ENCODE measurements around the gene LIPI. TPM values are rescaled to one million over a fixed set of nuclear protein-coding genes. Genes with fewer than 3 reads are reported as not detected.

LIPI gene
- total RNA-seq, 1 experiment from 2014 or later = not detected

- no peak overlapping the region for H2BK12ac ChIP-seq (ENCODE audit: insufficient read length, low read depth, low read length)
- peaks cover 12 to 29% (median 16%) of the 10 kb centered on the region in 3 experiments; a peak in 6 of 7 replicates for H3K36me3 Mint-ChIP-seq (ENCODE audit: insufficient read depth in 1 of 3, low read depth in 3 of 3)
- no peaks in the 10 kb centered on the region for H3K79me2 ChIP-seq (ENCODE audit: insufficient read depth, low read length)
- H2BK120ac ChIP-seq (ENCODE audit: low read depth, low read length, poor library complexity, severe bottlenecking) = no peak overlapping the region
- H3K14ac ChIP-seq (ENCODE audit: insufficient read depth, low read length) = no peak overlapping the region
- H3K4ac ChIP-seq (ENCODE audit: low read depth, low read length) = no peak overlapping the region
- no peak overlapping the region for H3T11ph ChIP-seq (ENCODE audit: low read length)
- no peaks in the 10 kb centered on the region for H3K23me2 ChIP-seq (ENCODE audit: insufficient read length, low read depth, low read length, poor library complexity, severe bottlenecking)
- no peak overlapping the region for H2BK20ac ChIP-seq (ENCODE audit: low read depth, low read length, poor library complexity, severe bottlenecking)
- H3K79me1 ChIP-seq (ENCODE audit: insufficient read depth, low read depth, low read length, poor library complexity, severe bottlenecking) = no peaks in the 10 kb centered on the region
- H3K9me3 Mint-ChIP-seq = peaks cover 64 to 73% of the 10 kb centered on the region in 2 experiments
- no peak overlapping the region for H4K8ac ChIP-seq (replicated peaks; ENCODE audit: insufficient read length, low read depth, low read length)
- H3K27me3 Mint-ChIP-seq (ENCODE audit: low read depth) = no peaks in the 10 kb centered on the region; the same call in 1 of the 2 replicates
- no peaks in the 10 kb centered on the region for H3K4me1 ChIP-seq (ENCODE audit: insufficient read depth, low read length)
- H4K91ac ChIP-seq (ENCODE audit: insufficient read length, low read depth, low read length) = no peak overlapping the region
- no CpG with 5 or more reads among the region's 3 CpGs for WGBS (ENCODE audit: extremely low coverage, insufficient read length, low lambda C conversion rate)
- TF ChIP-seq CTCF (conservative IDR thresholded peaks at IDR 0.05) = no peak
- H3K4me2 ChIP-seq (ENCODE audit: insufficient read depth, insufficient read length, low read length) = no peak overlapping the region
- no peaks in the 10 kb centered on the region for H3K27me3 ChIP-seq (ENCODE audit: insufficient read depth, low read length)
- DNase-seq = no peak
- H3K18ac ChIP-seq (ENCODE audit: insufficient read length, low read depth, low read length) = no peak overlapping the region
- no peak overlapping the region for H3K23ac ChIP-seq (ENCODE audit: insufficient read length, low read depth, low read length)
- H3K4me1 Mint-ChIP-seq = peaks cover 0 to 7% of the 10 kb centered on the region in 2 experiments; a peak in 2 of 4 replicates
- H3K56ac ChIP-seq (ENCODE audit: insufficient read length, low read depth, low read length) = no peak overlapping the region
- no peak overlapping the region for H3K27ac ChIP-seq (ENCODE audit: insufficient read length, low read depth, low read length)
- no peaks in the 10 kb centered on the region for H4K20me1 ChIP-seq (ENCODE audit: control insufficient read depth, insufficient read depth, insufficient read length)
- no peak overlapping the region for H4K5ac ChIP-seq (ENCODE audit: insufficient read length, low read depth, low read length)
- no peak overlapping the region for H2BK15ac ChIP-seq (ENCODE audit: low read depth, low read length)
- no peak overlapping the region for H3K9ac ChIP-seq (ENCODE audit: extremely low read depth, insufficient read length, low read length)
- no peak overlapping the region for H2AK5ac ChIP-seq (ENCODE audit: insufficient read length, low read length)
- no peak overlapping the region for H3K27ac Mint-ChIP-seq
- no peaks in the 10 kb centered on the region for H3K9me3 ChIP-seq (ENCODE audit: control insufficient read depth, low read depth, low read length)
- H2AFZ ChIP-seq (ENCODE audit: low read length) = no peak overlapping the region
- no peak overlapping the region for H2BK5ac ChIP-seq (ENCODE audit: insufficient read length, low read length)
- H3K4me3 Mint-ChIP-seq = no peak overlapping the region
Measured at GRCh38 chr21:14080764-14081096, 130.0 kb downstream of the LIPI start.
